CD4-positive, CD25-positive, alpha-beta regulatory T cell (primary cell): ENCODE results near the gene MYO3B. TPM values are rescaled to one million over a fixed set of nuclear protein-coding genes. Genes with fewer than 3 reads are reported as not detected.
"Not testable (repeated sequence)": the region's sequence is repeated elsewhere in the genome, so short reads cannot be mapped to it uniquely, and the experiment has no call there.

Source experiments
- ATAC-seq, 2 donors: fragments of 150-1000 bp; cut with Tn5 transposase; one replicate each; pipeline ENCODE4 v1.10.0; 2021; ENCODE audit warnings: low read depth in 2 of 2, moderate number of reproducible peaks in 2 of 2, moderate library complexity in 1 of 2
- DNase-seq, 3 donors: peaks; one replicate each; pipeline versions ENCODE4 v3.0.0 to v3.0.0-alpha.2; 2012 to 2022; ENCODE audit warnings: mixed read lengths in 1 of 3
- H3K27ac ChIP-seq: one replicate; pipeline ENCODE4 v1.7.0; 2013; ENCODE audit warnings: mild to moderate bottlenecking, low read length; ENCODE audit not compliant: insufficient read depth, poor library complexity, severe bottlenecking
- H3K27me3 ChIP-seq: one replicate; pipeline ENCODE4 v1.7.0; 2013; ENCODE audit warnings: low read length; ENCODE audit not compliant: control insufficient read depth, insufficient read depth
- H3K36me3 ChIP-seq: one replicate; pipeline ENCODE4 v1.7.0; 2013; ENCODE audit warnings: mild to moderate bottlenecking, low read length, moderate library complexity; ENCODE audit not compliant: control insufficient read depth, insufficient read depth
- H3K4me1 ChIP-seq: 2 replicates; pipeline ENCODE4 v1.7.0; 2013; ENCODE audit warnings: mild to moderate bottlenecking, low read length; ENCODE audit not compliant: insufficient read depth, control insufficient read depth, poor library complexity, severe bottlenecking
- H3K4me3 ChIP-seq: one replicate; pipeline ENCODE4 v1.7.0; 2013; ENCODE audit warnings: low read depth, mild to moderate bottlenecking, low read length, moderate library complexity
- H3K9me3 ChIP-seq, 2 experiments: 1 replicate in 1 of 2; 2 replicates in 1 of 2; pipeline ENCODE4 v1.7.0; 2013; ENCODE audit warnings: low read length in 2 of 2, mild to moderate bottlenecking in 1 of 2, moderate library complexity in 1 of 2; ENCODE audit not compliant: control insufficient read depth in 2 of 2
- H3K27ac Mint-ChIP-seq, 3 donors: one replicate each; pipeline ENCODE4 v1.8.0; 2020 to 2022; ENCODE audit warnings: mild to moderate bottlenecking in 3 of 3, mixed read lengths in 3 of 3, moderate library complexity in 2 of 3
- H3K27me3 Mint-ChIP-seq: one replicate; pipeline ENCODE4 v1.8.0; 2022; ENCODE audit warnings: mild to moderate bottlenecking, mixed read lengths
- H3K36me3 Mint-ChIP-seq: one replicate; pipeline ENCODE4 v1.8.0; 2020; ENCODE audit warnings: mixed read lengths
- H3K4me1 Mint-ChIP-seq, 4 donors: one replicate each; pipeline ENCODE4 v1.8.0; 2020 to 2022; ENCODE audit warnings: mixed read lengths in 4 of 4, mild to moderate bottlenecking in 1 of 4
- H3K4me3 Mint-ChIP-seq, 4 donors: one replicate each; pipeline ENCODE4 v1.8.0; 2020 to 2022; ENCODE audit warnings: mild to moderate bottlenecking in 4 of 4, mixed read lengths in 4 of 4, moderate library complexity in 3 of 4
- H3K9me3 Mint-ChIP-seq, 7 donors: one replicate each; pipeline ENCODE4 v1.8.0; 2020 to 2022; ENCODE audit warnings: mixed read lengths in 7 of 7, mild to moderate bottlenecking in 3 of 7, moderate library complexity in 2 of 7
- polyA plus RNA-seq, 4 donors: library from polyadenylated mRNA; unstranded; fragments of 300-500 nt; fragmentation: Illumina TruSeq; gene quantifications; one replicate each; pipeline ENCODE4 v1.2.3, GENCODE V29; 2021
- total RNA-seq: library from RNA; stranded (reverse); gene quantifications from one replicate; pipeline ENCODE4 v1.2.3, GENCODE V29; 2022

MYO3B gene
- total and polyA plus RNA-seq, 5 donors from 2014 or later = not detected

- ATAC-seq (no peak), DNase-seq (no peak)
- no peak overlapping the region for H3K4me3 Mint-ChIP-seq
- H3K36me3 Mint-ChIP-seq = no peaks in the 10 kb centered on the region
- no peak overlapping the region for H3K4me3 ChIP-seq
- peaks cover 11% of the 10 kb centered on the region for H3K27me3 Mint-ChIP-seq
- H3K27me3 ChIP-seq = no peaks in the 10 kb centered on the region
- H3K4me1 Mint-ChIP-seq = peaks cover 0 to 2% (median 0%) of the 10 kb centered on the region in 4 donors
- no peak overlapping the region for H3K27ac Mint-ChIP-seq
- H3K4me1 ChIP-seq = no peaks in the 10 kb centered on the region
- H3K27ac ChIP-seq = no peak overlapping the region
- no peaks in the 10 kb centered on the region for H3K36me3 ChIP-seq
- H3K9me3 Mint-ChIP-seq = peaks cover 0 to 7% (median 0%) of the 10 kb centered on the region in 7 donors
- no peaks in the 10 kb centered on the region for H3K9me3 ChIP-seq
Observed at GRCh38 chr2:170467568-170468422, 289.8 kb downstream of the MYO3B start.

GRCh38 chr2:170468557-170468956, 290.6 kb downstream of the MYO3B start:
- no peak overlapping the region for H3K4me3 ChIP-seq
- ATAC-seq (no peak), DNase-seq (no peak)
- Mint-ChIP-seq H3K9me3 (peaks cover 0 to 7% (median 0%) of the 10 kb centered on the region in 7 donors), H3K36me3 (no peaks in the 10 kb centered on the region), H3K27me3 (peaks cover 10% of the 10 kb centered on the region), H3K4me3 (no peak overlapping the region), H3K27ac (no peak overlapping the region), H3K4me1 (peaks cover 0 to 2% (median 0%) of the 10 kb centered on the region in 4 donors)
- H3K4me1 ChIP-seq = no peaks in the 10 kb centered on the region
- H3K9me3 ChIP-seq = no peaks in the 10 kb centered on the region
- no peaks in the 10 kb centered on the region for H3K36me3 ChIP-seq
- no peak overlapping the region for H3K27ac ChIP-seq
- H3K27me3 ChIP-seq = no peaks in the 10 kb centered on the region

- H3K4me3 Mint-ChIP-seq, DNase-seq, H3K27me3 Mint-ChIP-seq, H3K27me3 ChIP-seq, H3K27ac Mint-ChIP-seq, H3K9me3 ChIP-seq, H3K36me3 Mint-ChIP-seq, ATAC-seq, H3K4me1 ChIP-seq, H3K4me1 Mint-ChIP-seq, H3K27ac ChIP-seq, H3K4me3 ChIP-seq, H3K9me3 Mint-ChIP-seq, H3K36me3 ChIP-seq: not testable (repeated sequence)
Observed at GRCh38 chr2:170472498-170472897, 294.6 kb downstream of the MYO3B start.

GRCh38 chr2:170475878-170476277, 297.9 kb downstream of the MYO3B start:
- no peak overlapping the region for H3K27ac ChIP-seq
- Mint-ChIP-seq H3K4me3 (no peak overlapping the region), H3K4me1 (no peaks in the 10 kb centered on the region), H3K9me3 (peaks cover 0 to 6% (median 0%) of the 10 kb centered on the region in 7 donors), H3K27ac (no peak overlapping the region), H3K27me3 (no peaks in the 10 kb centered on the region), H3K36me3 (no peaks in the 10 kb centered on the region)
- no peaks in the 10 kb centered on the region for H3K27me3 ChIP-seq
- no peak for ATAC-seq
- H3K9me3 ChIP-seq = no peaks in the 10 kb centered on the region
- H3K4me1 ChIP-seq = no peaks in the 10 kb centered on the region
- H3K4me3 ChIP-seq = no peak overlapping the region
- H3K36me3 ChIP-seq = no peaks in the 10 kb centered on the region
- DNase-seq = no peak

- DNase-seq (no peak), ATAC-seq (no peak)
- Histone ChIP-seq H3K9me3 (no peaks in the 10 kb centered on the region), H3K4me1 (no peaks in the 10 kb centered on the region), H3K36me3 (no peaks in the 10 kb centered on the region), H3K27ac (no peak overlapping the region), H3K27me3 (no peaks in the 10 kb centered on the region), H3K4me3 (no peak overlapping the region)
- Mint-ChIP-seq H3K4me3 (no peak overlapping the region), H3K27me3 (no peaks in the 10 kb centered on the region), H3K27ac (no peak overlapping the region), H3K4me1 (no peaks in the 10 kb centered on the region), H3K9me3 (peaks cover 0 to 9% (median 0%) of the 10 kb centered on the region in 7 donors), H3K36me3 (no peaks in the 10 kb centered on the region)
Observed at GRCh38 chr2:170477630-170478029, 299.7 kb downstream of the MYO3B start.

GRCh38 chr2:170481201-170481600, 303.3 kb downstream of the MYO3B start:
- no peaks in the 10 kb centered on the region for H3K36me3 Mint-ChIP-seq
- DNase-seq (no peak), ATAC-seq (no peak)
- Histone ChIP-seq H3K4me3 (no peak overlapping the region), H3K4me1 (no peaks in the 10 kb centered on the region), H3K36me3 (no peaks in the 10 kb centered on the region), H3K27me3 (no peaks in the 10 kb centered on the region), H3K27ac (no peak overlapping the region), H3K9me3 (no peaks in the 10 kb centered on the region)
- peaks cover 0 to 3% (median 0%) of the 10 kb centered on the region in 7 donors for H3K9me3 Mint-ChIP-seq
- H3K27me3 Mint-ChIP-seq = no peaks in the 10 kb centered on the region
- H3K4me3 Mint-ChIP-seq = no peak overlapping the region
- H3K4me1 Mint-ChIP-seq = no peaks in the 10 kb centered on the region
- no peak overlapping the region for H3K27ac Mint-ChIP-seq

- Mint-ChIP-seq H3K27me3 (peaks cover 5% of the 10 kb centered on the region), H3K27ac (no peak overlapping the region), H3K4me3 (no peak overlapping the region), H3K36me3 (no peaks in the 10 kb centered on the region), H3K9me3 (peaks cover 0 to 3% (median 0%) of the 10 kb centered on the region in 7 donors), H3K4me1 (no peaks in the 10 kb centered on the region)
- Histone ChIP-seq H3K27me3 (no peaks in the 10 kb centered on the region), H3K4me3 (no peak overlapping the region), H3K9me3 (no peaks in the 10 kb centered on the region), H3K4me1 (no peaks in the 10 kb centered on the region), H3K27ac (no peak overlapping the region), H3K36me3 (no peaks in the 10 kb centered on the region)
- DNase-seq (no peak), ATAC-seq (no peak)
Observed at GRCh38 chr2:170484552-170484951, 306.6 kb downstream of the MYO3B start.
